Measurements from ENCODE around the gene TAF1.

The TAF1 gene

DNA sequence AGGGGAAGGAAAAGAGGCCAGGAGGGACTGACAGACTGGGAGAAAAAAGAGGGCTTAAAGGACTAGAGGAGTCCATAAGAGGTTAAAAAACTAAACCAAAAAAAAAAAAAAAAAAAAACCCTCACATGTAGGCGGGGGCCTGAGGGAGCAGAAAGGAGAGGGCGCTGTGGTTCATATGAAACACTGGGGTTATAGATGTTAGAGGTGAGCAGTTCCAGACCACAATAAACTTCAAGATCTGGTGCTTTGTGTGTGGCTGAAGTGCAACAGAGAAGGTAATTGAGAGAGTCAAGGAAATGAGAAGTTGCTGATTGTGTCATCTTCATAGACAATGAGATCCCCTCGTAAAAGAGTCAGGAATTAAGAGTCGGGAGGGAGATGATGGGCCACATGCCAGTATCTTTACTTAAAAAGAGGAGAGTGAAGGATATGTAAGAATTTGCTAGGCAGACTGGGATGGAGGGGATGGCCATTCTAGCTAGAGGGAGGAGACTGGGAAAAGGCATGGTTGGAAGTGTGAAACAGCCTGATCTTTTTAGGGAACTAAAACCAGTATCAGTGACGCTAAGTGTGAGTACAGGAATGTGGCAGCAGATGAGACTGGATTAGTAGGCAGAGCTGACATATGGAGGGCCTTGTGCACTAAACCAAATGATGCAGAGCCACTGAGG, 148.3 kb downstream of the TAF1 start:
- H3K9me3 ChIP-seq (ENCODE audit: insufficient read depth, low read length) = no peaks in the 10 kb centered on the region

DNA sequence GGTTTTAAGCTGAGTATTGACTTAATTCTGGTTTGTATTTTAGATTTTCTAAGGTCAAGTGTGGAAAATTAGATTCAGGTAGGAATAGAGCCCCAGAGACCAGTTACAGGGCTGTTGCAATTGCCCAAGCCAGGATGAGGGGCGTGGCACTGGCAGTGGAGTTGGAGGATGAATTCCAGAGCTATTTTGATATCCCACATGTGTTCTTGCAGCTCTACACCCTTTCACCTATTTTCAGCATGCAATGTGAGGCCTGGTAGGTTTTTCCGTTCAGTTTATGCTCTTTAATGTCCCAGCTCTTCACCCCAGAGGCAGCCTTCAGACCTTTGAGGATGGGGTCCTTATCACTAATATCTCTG, 148.9 kb downstream of the TAF1 start:
- no peaks in the 10 kb centered on the region for H3K27me3 ChIP-seq (ENCODE audit: low read length)
- no peaks in the 10 kb centered on the region for H3F3A ChIP-seq (ENCODE audit: insufficient read depth)
- no peak overlapping the region for H3K27ac ChIP-seq (ENCODE audit: low read depth, low read length)
- H3K9me2 ChIP-seq (replicated peaks; ENCODE audit: insufficient read depth, low read length) = no peaks in the 10 kb centered on the region
- no peak overlapping the region for H3K4me3 ChIP-seq (ENCODE audit: insufficient read depth, low read length, poor library complexity, severe bottlenecking)
- H3K79me2 ChIP-seq (ENCODE audit: insufficient read depth, low read length) = no peaks in the 10 kb centered on the region
- H3K9ac ChIP-seq (ENCODE audit: low read length) = no peak overlapping the region
- no peaks in the 10 kb centered on the region for H3K9me3 ChIP-seq (ENCODE audit: insufficient read depth, low read length)
- no peaks in the 10 kb centered on the region for H4K20me1 ChIP-seq (ENCODE audit: low read depth, low read length)
- H2AFZ ChIP-seq (ENCODE audit: low read depth, low read length, severe bottlenecking) = no peak overlapping the region
- no peaks in the 10 kb centered on the region for H3K36me3 ChIP-seq (ENCODE audit: low read length)
- TF ChIP-seq EZH2phosphoT487 (conservative IDR thresholded peaks at IDR 0.05; ENCODE audit: low read length) = no peak
- TF ChIP-seq, protein P1, sequence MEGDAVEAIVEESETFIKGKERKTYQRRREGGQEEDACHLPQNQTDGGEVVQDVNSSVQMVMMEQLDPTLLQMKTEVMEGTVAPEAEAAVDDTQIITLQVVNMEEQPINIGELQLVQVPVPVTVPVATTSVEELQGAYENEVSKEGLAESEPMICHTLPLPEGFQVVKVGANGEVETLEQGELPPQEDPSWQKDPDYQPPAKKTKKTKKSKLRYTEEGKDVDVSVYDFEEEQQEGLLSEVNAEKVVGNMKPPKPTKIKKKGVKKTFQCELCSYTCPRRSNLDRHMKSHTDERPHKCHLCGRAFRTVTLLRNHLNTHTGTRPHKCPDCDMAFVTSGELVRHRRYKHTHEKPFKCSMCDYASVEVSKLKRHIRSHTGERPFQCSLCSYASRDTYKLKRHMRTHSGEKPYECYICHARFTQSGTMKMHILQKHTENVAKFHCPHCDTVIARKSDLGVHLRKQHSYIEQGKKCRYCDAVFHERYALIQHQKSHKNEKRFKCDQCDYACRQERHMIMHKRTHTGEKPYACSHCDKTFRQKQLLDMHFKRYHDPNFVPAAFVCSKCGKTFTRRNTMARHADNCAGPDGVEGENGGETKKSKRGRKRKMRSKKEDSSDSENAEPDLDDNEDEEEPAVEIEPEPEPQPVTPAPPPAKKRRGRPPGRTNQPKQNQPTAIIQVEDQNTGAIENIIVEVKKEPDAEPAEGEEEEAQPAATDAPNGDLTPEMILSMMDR (IDR thresholded peaks at IDR 0.05; ENCODE audit: insufficient read depth, low read length, poor library complexity, severe bottlenecking) = no peak
- no peak overlapping the region for H3K4me2 ChIP-seq (ENCODE audit: low read depth, low read length, poor library complexity, severe bottlenecking)

More for the DNA sequence above, 148.3 kb downstream of the TAF1 start:
- no peaks in the 10 kb centered on the region for H3K9me2 ChIP-seq (replicated peaks; ENCODE audit: insufficient read depth, low read length)
- no peak overlapping the region for H3K27ac ChIP-seq (ENCODE audit: low read depth, low read length)
- no peak overlapping the region for H3K4me2 ChIP-seq (ENCODE audit: low read depth, low read length, poor library complexity, severe bottlenecking)
- no peaks in the 10 kb centered on the region for H4K20me1 ChIP-seq (ENCODE audit: low read depth, low read length)
- H3K27me3 ChIP-seq (ENCODE audit: low read length) = no peaks in the 10 kb centered on the region
- no peak overlapping the region for H3K9ac ChIP-seq (ENCODE audit: low read length)
- H3F3A ChIP-seq (ENCODE audit: insufficient read depth) = no peaks in the 10 kb centered on the region
- H3K79me2 ChIP-seq (ENCODE audit: insufficient read depth, low read length) = no peaks in the 10 kb centered on the region
- H3K4me3 ChIP-seq (ENCODE audit: insufficient read depth, low read length, poor library complexity, severe bottlenecking) = no peak overlapping the region
- no peak overlapping the region for H2AFZ ChIP-seq (ENCODE audit: low read depth, low read length, severe bottlenecking)
- TF ChIP-seq EZH2phosphoT487 (conservative IDR thresholded peaks at IDR 0.05; ENCODE audit: low read length) = no peak
- TF ChIP-seq, protein P1 (IDR thresholded peaks at IDR 0.05; ENCODE audit: insufficient read depth, low read length, poor library complexity, severe bottlenecking) = no peak
- no peaks in the 10 kb centered on the region for H3K36me3 ChIP-seq (ENCODE audit: low read length)
